ENCODE results near the gene BTBD18. TPM values are rescaled to one million over a fixed set of nuclear protein-coding genes. Genes with fewer than 3 reads are reported as not detected.

BTBD18 gene, protein sequence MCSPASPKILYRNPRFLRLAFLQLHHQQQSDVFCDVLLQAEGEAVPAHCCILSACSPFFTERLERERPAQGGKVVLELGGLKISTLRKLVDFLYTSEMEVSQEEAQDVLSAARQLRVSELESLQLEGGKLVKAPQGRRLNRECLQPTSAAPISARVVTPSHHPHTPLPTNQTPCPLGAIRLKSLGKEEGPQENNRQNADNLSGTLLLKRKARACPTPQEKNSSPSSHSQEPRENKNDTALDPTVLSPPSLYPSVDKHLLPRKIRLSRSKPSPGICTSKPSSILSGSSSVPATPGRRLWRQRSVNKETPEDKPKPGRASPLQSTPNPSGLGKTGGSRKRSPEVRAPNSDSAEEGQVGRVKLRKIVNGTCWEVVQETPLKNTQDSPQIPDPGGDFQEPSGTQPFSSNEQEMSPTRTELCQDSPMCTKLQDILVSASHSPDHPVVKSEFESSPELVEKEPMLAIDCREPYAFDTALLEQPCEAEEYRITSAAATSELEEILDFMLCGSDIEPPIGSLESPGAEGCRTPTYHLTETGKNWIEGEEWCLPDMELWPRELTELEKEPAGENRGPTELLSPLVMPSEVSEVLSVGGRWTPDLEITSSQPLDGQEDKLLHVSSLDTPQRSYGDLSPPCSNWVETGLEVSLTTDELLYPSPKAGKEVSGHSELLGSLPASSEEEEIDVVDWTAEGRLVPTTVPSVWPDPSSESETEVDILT
- total RNA-seq (2016; rRNA removed; fragmentation: Illumina TruSeq; extraction: Trizol) (not detected in 2 replicates), polyA plus RNA-seq (2011; rRNA removed) (not detected in 2 replicates), polyA minus RNA-seq (2011; rRNA and poly(A)+ RNA removed; ENCODE audit: low replicate concordance) (not detected in 2 replicates), Bru-seq, nascent RNA (not detected), BruChase-seq, experiment 1, labeled RNA remaining after a 6-hour chase (not detected), BruChase-seq, experiment 2, labeled RNA remaining after a 2-hour chase (percentile 9 among the genes with signal in this experiment)
- total RNA-seq (2016; cell fraction: cytosol; rRNA removed; fragmentation: Illumina TruSeq; extraction: Trizol; ENCODE audit: low read depth) = not detected in 2 replicates
- not detected in 2 replicates for total RNA-seq (2016; cell fraction: insoluble cytoplasmic fraction; rRNA removed; fragmentation: Illumina TruSeq; extraction: Trizol)
- not detected in 2 replicates for total RNA-seq (2016; cell fraction: membrane; rRNA removed; fragmentation: Illumina TruSeq; extraction: Trizol)
- not detected in 2 replicates for total RNA-seq (2016; cell fraction: nucleus; rRNA removed; fragmentation: Illumina TruSeq; extraction: Trizol)
- not detected in 2 replicates for polyA plus RNA-seq (2011; cell fraction: cytosol; rRNA removed)
- polyA plus RNA-seq (2011; cell fraction: nucleus; rRNA removed) = not detected in 2 replicates
- polyA plus RNA-seq (2012) = 0.11 TPM in 1 of 2 replicates, not detected in the other
- polyA plus RNA-seq (2016; cell fraction: cytosol; fragmentation: Illumina TruSeq; extraction: Trizol; ENCODE audit: low read depth) = not detected in 2 replicates
- not detected in 2 replicates for polyA plus RNA-seq (2016; cell fraction: insoluble cytoplasmic fraction; fragmentation: Illumina TruSeq; extraction: Trizol; ENCODE audit: low read depth)
- polyA plus RNA-seq (2016; cell fraction: membrane; fragmentation: Illumina TruSeq; extraction: Trizol; ENCODE audit: low read depth) = not detected in 2 replicates
- polyA plus RNA-seq (2016; cell fraction: nucleus; fragmentation: Illumina TruSeq; extraction: Trizol; ENCODE audit: insufficient read depth, low read depth) = not detected in 2 replicates
- not detected in 2 replicates for polyA minus RNA-seq (2011; cell fraction: cytosol; rRNA and poly(A)+ RNA removed)
- not detected in 2 replicates for polyA minus RNA-seq (2011; cell fraction: nucleus; rRNA and poly(A)+ RNA removed)
- long read RNA-seq, experiment 1 = 0 reads
- long read RNA-seq, experiment 2 = 0 reads

DNA sequence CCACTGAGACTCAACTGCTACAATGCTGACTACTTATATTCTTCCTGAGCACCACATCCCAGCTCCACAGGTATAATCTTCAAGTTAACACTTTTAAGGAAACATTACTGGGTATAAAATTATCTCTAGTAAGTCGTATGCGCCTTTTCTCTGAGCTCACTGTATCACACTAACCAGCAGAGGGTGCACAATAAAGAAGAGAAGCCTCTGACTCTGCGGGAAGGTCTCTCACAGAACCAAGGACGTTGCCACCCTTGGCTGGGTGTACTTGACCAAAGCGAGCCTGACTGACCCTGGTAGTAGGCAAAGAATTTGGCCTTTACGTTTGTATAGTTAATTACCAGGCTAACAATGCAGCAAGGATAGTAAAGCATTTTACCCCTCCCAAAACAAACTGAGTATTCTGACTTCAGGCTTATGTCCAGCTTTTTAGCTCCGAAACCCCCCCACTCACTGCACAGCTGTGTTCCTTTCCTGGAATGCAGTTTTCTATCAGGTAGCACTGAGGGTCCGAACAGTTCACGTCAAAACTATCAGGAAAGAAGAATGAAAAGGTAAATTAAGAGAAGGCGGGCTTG lies at the start of gene BTBD18:
Gene BTBD18, minus strand, starts transcription at position 144 of the 578 bp plus-strand sequence. CDS start 631 bp downstream, outside the sequence.
- H2AFZ ChIP-seq (ENCODE audit: low read length) = no peak within 1 kb of the TSS
- ATAC-seq (peak; percentile 94), FAIRE-seq (peak; percentile 83), DNase-seq (ENCODE audit: low spot score) (peak; percentile 83)
- H3K9me3 ChIP-seq (ENCODE audit: low read length) = no peaks in the 10 kb centered on the region
- CTCF ChIA-PET (ENCODE audit: low intra/inter-chr PET ratio, low total read pairs) = interaction anchor here (1.5 to 3.1 kb wide), 2 partner anchors 49 to 761 kb away, joined by 5 to 47 read pairs; no protein-coding TSS in a partner anchor
- WGBS (ENCODE audit: low lambda C conversion rate) = 45% methylated on average over 10 of the region's 10 CpGs
- no TSS peak for BruUV-seq (replicated peaks)
- no peaks in the 10 kb centered on the region for H3K79me2 ChIP-seq (ENCODE audit: insufficient read depth, low read length)
- peaks cover 26% of the 10 kb centered on the region for H3K4me1 ChIP-seq (ENCODE audit: insufficient read depth, low read length)
- no peaks in the 10 kb centered on the region for H3K27me3 ChIP-seq (ENCODE audit: control insufficient read depth in 1 of 2, insufficient read depth in 2 of 2, low read length in 2 of 2)
- no peaks in the 10 kb centered on the region for H3K36me3 ChIP-seq (replicated peaks in 1 of 2; ENCODE audit: control insufficient read depth in 1 of 2, insufficient read depth in 2 of 2, low read length in 2 of 2)
- intact Hi-C loops (cut with micrococcal nuclease; ENCODE audit: unreplicated experiment) (loop anchor here (1.0 kb wide), 1 partner anchor 49 kb away; no protein-coding TSS in a partner anchor), in situ Hi-C loops (cut with HindIII; ENCODE audit: extremely low pct_ligation_motif_present, low pct_unique_long_range_greater_than_20kb) (no loop called here)
- no peak within 1 kb of the TSS for H3K9ac ChIP-seq (ENCODE audit: insufficient read depth, low read depth, low read length)
- H3K27ac ChIP-seq (ENCODE audit: extremely low read length, insufficient read depth, low read length) = peak within 1 kb of the TSS; percentile 31
- no peak within 1 kb of the TSS for H3K4me3 ChIP-seq (replicated peaks in 1 of 3; ENCODE audit: insufficient read depth in 1 of 3, low read depth in 2 of 3, low read length in 3 of 3)
- H3K4me2 ChIP-seq (ENCODE audit: low read depth, low read length) = no peak within 1 kb of the TSS
- H4K20me1 ChIP-seq (ENCODE audit: insufficient read depth, low read length) = no peaks in the 10 kb centered on the region
- POLR2A ChIA-PET = interaction anchor here (0.5 to 2.9 kb wide), 6 partner anchors 10 to 1800 kb away, joined by 3 to 19 read pairs (median 10); partner anchors contain the start of genes CTNND1 and SELENOH
- TF ChIP-seq SOX5 (CRISPR knock-in tag; IDR thresholded peaks at IDR 0.05; ENCODE audit: borderline replicate concordance) = peak; percentile 66; the same call in 1 of the 2 replicates
- no peak for TF ChIP-seq RFX5 (IDR thresholded peaks at IDR 0.05; ENCODE audit: low read depth, low read length)
- TF ChIP-seq GATAD2A (CRISPR knock-in tag; IDR thresholded peaks at IDR 0.05) = peak; percentile 43
- peak; percentile 71 for TF ChIP-seq RAD21 (CRISPR knock-in tag; IDR thresholded peaks at IDR 0.05)
- no peak for TF ChIP-seq ZSCAN25 (CRISPR knock-in tag; IDR thresholded peaks at IDR 0.05)
- TF ChIP-seq, protein P1, sequence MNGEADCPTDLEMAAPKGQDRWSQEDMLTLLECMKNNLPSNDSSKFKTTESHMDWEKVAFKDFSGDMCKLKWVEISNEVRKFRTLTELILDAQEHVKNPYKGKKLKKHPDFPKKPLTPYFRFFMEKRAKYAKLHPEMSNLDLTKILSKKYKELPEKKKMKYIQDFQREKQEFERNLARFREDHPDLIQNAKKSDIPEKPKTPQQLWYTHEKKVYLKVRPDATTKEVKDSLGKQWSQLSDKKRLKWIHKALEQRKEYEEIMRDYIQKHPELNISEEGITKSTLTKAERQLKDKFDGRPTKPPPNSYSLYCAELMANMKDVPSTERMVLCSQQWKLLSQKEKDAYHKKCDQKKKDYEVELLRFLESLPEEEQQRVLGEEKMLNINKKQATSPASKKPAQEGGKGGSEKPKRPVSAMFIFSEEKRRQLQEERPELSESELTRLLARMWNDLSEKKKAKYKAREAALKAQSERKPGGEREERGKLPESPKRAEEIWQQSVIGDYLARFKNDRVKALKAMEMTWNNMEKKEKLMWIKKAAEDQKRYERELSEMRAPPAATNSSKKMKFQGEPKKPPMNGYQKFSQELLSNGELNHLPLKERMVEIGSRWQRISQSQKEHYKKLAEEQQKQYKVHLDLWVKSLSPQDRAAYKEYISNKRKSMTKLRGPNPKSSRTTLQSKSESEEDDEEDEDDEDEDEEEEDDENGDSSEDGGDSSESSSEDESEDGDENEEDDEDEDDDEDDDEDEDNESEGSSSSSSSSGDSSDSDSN (CRISPR knock-in tag; IDR thresholded peaks at IDR 0.05) = no peak
- TF ChIP-seq ZNF709 (CRISPR knock-in tag; IDR thresholded peaks at IDR 0.05) = no peak
- TF ChIP-seq SOX13 (IDR thresholded peaks at IDR 0.05) = no peak
- TF ChIP-seq SOX13 (CRISPR knock-in tag; conservative IDR thresholded peaks at IDR 0.05 in 1 of 2, IDR thresholded peaks at IDR 0.05 in 1 of 2) = peak in 1 of 2 experiments; percentile 68; a peak in 2 of 4 replicates
- TF ChIP-seq SMAD3 (CRISPR knock-in tag; IDR thresholded peaks at IDR 0.05) = 0 out of 2 replicates have a peak, but pooled peaks have one; percentile 30
- no peak for TF ChIP-seq EEA1 (CRISPR knock-in tag; IDR thresholded peaks at IDR 0.05; ENCODE audit: borderline replicate concordance)
- no peak for TF ChIP-seq ZNF460 (CRISPR knock-in tag; IDR thresholded peaks at IDR 0.05; ENCODE audit: borderline replicate concordance)

All from HepG2 (cell line).